KOPT-K1 (cell line): ENCODE results near the gene NBPF1.
A peak's percentile ranks its signal among the peaks of the same experiment; 100 is the strongest.
"Not testable (repeated sequence)": the region's sequence is repeated elsewhere in the genome, so short reads cannot be mapped to it uniquely, and the experiment has no call there.

Experiments
- H3K27ac ChIP-seq: fragments of 200-600 bp; sonication (generic); 2 replicates; pipeline ENCODE4 v1.5.1; 2016; ENCODE audit warnings: antibody characterized with exemption, mild to moderate bottlenecking, low read depth, low read length; ENCODE audit not compliant: poor library complexity, severe bottlenecking
- H3K36me3 ChIP-seq: fragments of 200-600 bp; sonication (generic); 2 replicates; pipeline ENCODE4 v1.5.1; 2017; ENCODE audit warnings: antibody characterized with exemption, mild to moderate bottlenecking, low read length, moderate library complexity; ENCODE audit not compliant: insufficient read depth
- H3K9me3 ChIP-seq: fragments of 200-600 bp; sonication (generic); 2 replicates; pipeline ENCODE4 v1.5.1; 2017; ENCODE audit warnings: antibody characterized with exemption, low read length, mild to moderate bottlenecking; ENCODE audit not compliant: insufficient read depth, poor library complexity, severe bottlenecking

NBPF1 gene

GRCh38 chr1:16532235-16532991, 81.0 kb downstream of the NBPF1 start:
- H3K36me3 ChIP-seq, H3K9me3 ChIP-seq, H3K27ac ChIP-seq: not testable (repeated sequence)

- not testable (repeated sequence) for H3K36me3 ChIP-seq, H3K9me3 ChIP-seq, H3K27ac ChIP-seq
Observed at GRCh38 chr1:16528338-16528737, 85.0 kb downstream of the NBPF1 start.

GRCh38 chr1:16525769-16526168, 87.6 kb downstream of the NBPF1 start:
- H3K27ac ChIP-seq, H3K36me3 ChIP-seq, H3K9me3 ChIP-seq: not testable (repeated sequence)

GRCh38 chr1:16521679-16522078, 91.7 kb downstream of the NBPF1 start:
- not testable (repeated sequence) for H3K36me3 ChIP-seq, H3K27ac ChIP-seq, H3K9me3 ChIP-seq

- H3K9me3 ChIP-seq, result no peaks in the 10 kb centered on the region
- no peaks in the 10 kb centered on the region for H3K36me3 ChIP-seq
- no peak overlapping the region for H3K27ac ChIP-seq
Observed at GRCh38 chr1:16521288-16521583, 92.1 kb downstream of the NBPF1 start.

GRCh38 chr1:16520435-16521287, 92.7 kb downstream of the NBPF1 start:
- H3K27ac ChIP-seq, H3K9me3 ChIP-seq, H3K36me3 ChIP-seq: not testable (repeated sequence)

- not testable (repeated sequence) for H3K36me3 ChIP-seq, H3K9me3 ChIP-seq, H3K27ac ChIP-seq
Observed at GRCh38 chr1:16519255-16519951, 94.0 kb downstream of the NBPF1 start.

- H3K36me3 ChIP-seq, H3K9me3 ChIP-seq, H3K27ac ChIP-seq: not testable (repeated sequence)
Observed at GRCh38 chr1:16518913-16519254, 94.5 kb downstream of the NBPF1 start.

- H3K27ac ChIP-seq, H3K9me3 ChIP-seq, H3K36me3 ChIP-seq: not testable (repeated sequence)
Observed at GRCh38 chr1:16516694-16517410, 96.5 kb downstream of the NBPF1 start.

GRCh38 chr1:16514107-16515055, 99.0 kb downstream of the NBPF1 start, which contains the start of gene RNU1-1:
TSS of gene RNU1-1 (minus strand) at chr1:16514285.
- H3K36me3 ChIP-seq, H3K9me3 ChIP-seq: not testable (repeated sequence)
- peak within 1 kb of the TSS; percentile 91 for H3K27ac ChIP-seq

GRCh38 chr1:16513412-16514106, 99.8 kb downstream of the NBPF1 start:
- H3K36me3 ChIP-seq, H3K9me3 ChIP-seq: not testable (repeated sequence)
- H3K27ac ChIP-seq, result peak overlapping the region; percentile 14

- H3K9me3 ChIP-seq, H3K27ac ChIP-seq, H3K36me3 ChIP-seq: not testable (repeated sequence)
Observed at GRCh38 chr1:16512624-16513411, 100.5 kb downstream of the NBPF1 start.
